Right lobe of liver (tissue), 6 donors: Measurements from ENCODE around the gene LIN7B. TPM values are rescaled to one million over a fixed set of nuclear protein-coding genes. Genes with fewer than 3 reads are reported as not detected.

Experiments used
- ATAC-seq, 4 donors: fragments of 200-7000 bp; cut with Tn5 transposase; one replicate each; pipeline ENCODE4 v1.9.1; 2020; ENCODE audit warnings: mild to moderate bottlenecking in 4 of 4, moderate library complexity in 4 of 4
- DNase-seq, 3 donors: peaks; one replicate each; pipeline ENCODE4 v3.0.0-alpha.2; 2020
- H3K27ac ChIP-seq, 3 donors: fragments of 200-600 bp; one replicate each; pipeline ENCODE4 v1.8.0; 2022
- H3K27me3 ChIP-seq, 2 donors: fragments of 200-600 bp; one replicate each; pipeline ENCODE4 v1.8.0; 2022
- H3K36me3 ChIP-seq, 4 donors: fragments of 200-600 bp; sonication (generic) in 1 of 4; one replicate each; pipeline versions ENCODE4 v1.5.1 to v1.8.0; 2017 to 2022; ENCODE audit warnings: control low read depth in 1 of 4
- H3K4me1 ChIP-seq, 4 donors: fragments of 200-600 bp; sonication (generic) in 1 of 4; one replicate each; pipeline versions ENCODE4 v1.5.1 to v1.8.0; 2017 to 2022; ENCODE audit warnings: control low read depth in 1 of 4
- H3K4me3 ChIP-seq, 3 donors: fragments of 200-600 bp; one replicate each; pipeline ENCODE4 v1.8.0; 2022
- H3K9me3 ChIP-seq, 4 donors: fragments of 200-600 bp; sonication (generic) in 1 of 4; one replicate each; pipeline versions ENCODE4 v1.5.1 to v1.8.0; 2017 to 2022; ENCODE audit warnings: control low read depth in 1 of 4
- POLR2A ChIP-seq: fragments of 450-650 bp; IDR thresholded peaks from one replicate; pipeline ENCODE4 v1.6.1; 2017; ENCODE audit warnings: antibody characterized with exemption, mild to moderate bottlenecking
- WGBS: methylation state at CpG from one replicate; pipeline ENCODE4 v1.1.6; 2018; ENCODE audit warnings: low coverage, low lambda C conversion rate; ENCODE audit not compliant: insufficient coverage; ENCODE audit errors: missing lambda C conversion rate; 5-methylcytosine and 5-hydroxymethylcytosine counted together
- intact Hi-C, 2 donors: fragments of 100-400 bp; cut with DNase I; formaldehyde crosslinking; loops; one replicate each; pipeline versions ENCODE4 v1.11.2 to v1.14.1; 2022
- total RNA-seq, 6 experiments: library from RNA; depleted of rRNA in 2 of 6; stranded (reverse); fragments of >200 nt in 2 of 6; fragmentation: NEBNext Ultra II Directional in 3 of 6; extraction: Animal tissue kit (Norgen Biotek cat#: 25700) in 3 of 6; gene quantifications; one replicate each; pipeline versions ENCODE4 v1.1.0 to v1.2.4, GENCODE V29; 2016 to 2023
- TF ChIP-seq, protein P1 (sequence below), 4 donors: fragments of 200-600 bp in 3 of 4; fragments of 450-650 bp in 1 of 4; IDR thresholded peaks; one replicate each; pipeline versions ENCODE4 v1.5.1 to v1.8.0; 2016 to 2022; ENCODE audit warnings: antibody characterized with exemption in 4 of 4, mild to moderate bottlenecking in 2 of 4
- donor health status: DM: no; HTN: yes; CAD: no.
- donor health status: DM: no; HTN: no; CAD: no.
- donor health status: DM: no; HTN: no; CAD: no.
- donor health status: DM: no; HTN: yes; CAD: no.
- donor health status: DM: no; HTN: yes; CAD: no.

LIN7B gene
- total RNA-seq, 6 experiments from 2014 or later: 1.5 to 4.3 (median 2.4) TPM

DNA sequence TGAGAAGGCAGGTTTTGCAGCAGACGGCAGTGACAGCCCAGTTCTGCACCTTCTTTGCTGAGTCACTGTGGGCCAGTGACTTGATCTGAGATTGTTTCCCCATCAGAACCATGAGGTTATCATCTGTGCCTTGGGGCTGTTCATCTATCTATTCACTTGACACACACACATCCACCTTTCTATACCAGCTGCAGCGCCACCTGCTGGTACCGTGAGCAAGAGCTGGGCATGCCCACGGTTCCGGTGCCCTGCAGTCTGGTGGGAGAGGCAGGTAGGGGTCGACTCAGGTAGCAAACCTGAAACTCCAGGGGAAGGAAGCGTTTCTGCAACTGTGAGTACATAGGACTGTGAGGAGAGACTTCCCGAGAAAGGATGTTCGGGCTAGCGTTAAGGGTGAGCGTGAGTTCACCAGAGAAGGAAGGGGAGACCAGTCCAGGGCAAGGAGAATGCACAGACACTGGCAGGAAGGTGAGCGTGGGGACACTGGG is 7.5 kb upstream of the LIN7B start:
- no peaks in the 10 kb centered on the region for H3K27me3 ChIP-seq
- peaks cover 0 to 63% (median 24%) of the 10 kb centered on the region in 4 donors for H3K36me3 ChIP-seq
- peak in 1 of 3 donors; percentile 65 for DNase-seq
- no peak for TF ChIP-seq POLR2A
- TF ChIP-seq, protein P1, sequence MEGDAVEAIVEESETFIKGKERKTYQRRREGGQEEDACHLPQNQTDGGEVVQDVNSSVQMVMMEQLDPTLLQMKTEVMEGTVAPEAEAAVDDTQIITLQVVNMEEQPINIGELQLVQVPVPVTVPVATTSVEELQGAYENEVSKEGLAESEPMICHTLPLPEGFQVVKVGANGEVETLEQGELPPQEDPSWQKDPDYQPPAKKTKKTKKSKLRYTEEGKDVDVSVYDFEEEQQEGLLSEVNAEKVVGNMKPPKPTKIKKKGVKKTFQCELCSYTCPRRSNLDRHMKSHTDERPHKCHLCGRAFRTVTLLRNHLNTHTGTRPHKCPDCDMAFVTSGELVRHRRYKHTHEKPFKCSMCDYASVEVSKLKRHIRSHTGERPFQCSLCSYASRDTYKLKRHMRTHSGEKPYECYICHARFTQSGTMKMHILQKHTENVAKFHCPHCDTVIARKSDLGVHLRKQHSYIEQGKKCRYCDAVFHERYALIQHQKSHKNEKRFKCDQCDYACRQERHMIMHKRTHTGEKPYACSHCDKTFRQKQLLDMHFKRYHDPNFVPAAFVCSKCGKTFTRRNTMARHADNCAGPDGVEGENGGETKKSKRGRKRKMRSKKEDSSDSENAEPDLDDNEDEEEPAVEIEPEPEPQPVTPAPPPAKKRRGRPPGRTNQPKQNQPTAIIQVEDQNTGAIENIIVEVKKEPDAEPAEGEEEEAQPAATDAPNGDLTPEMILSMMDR (IDR thresholded peaks at IDR 0.05): peak; percentile 64 to 79 (median 78)
- 49% methylated on average over 10 of the region's 12 CpGs for WGBS
- peak; percentile 60 to 76 (median 66) for ATAC-seq
- no peak overlapping the region for H3K4me3 ChIP-seq
- no peaks in the 10 kb centered on the region for H3K9me3 ChIP-seq
- intact Hi-C loops: no loop called here
- no peaks in the 10 kb centered on the region for H3K4me1 ChIP-seq
- H3K27ac ChIP-seq: no peak overlapping the region

DNA sequence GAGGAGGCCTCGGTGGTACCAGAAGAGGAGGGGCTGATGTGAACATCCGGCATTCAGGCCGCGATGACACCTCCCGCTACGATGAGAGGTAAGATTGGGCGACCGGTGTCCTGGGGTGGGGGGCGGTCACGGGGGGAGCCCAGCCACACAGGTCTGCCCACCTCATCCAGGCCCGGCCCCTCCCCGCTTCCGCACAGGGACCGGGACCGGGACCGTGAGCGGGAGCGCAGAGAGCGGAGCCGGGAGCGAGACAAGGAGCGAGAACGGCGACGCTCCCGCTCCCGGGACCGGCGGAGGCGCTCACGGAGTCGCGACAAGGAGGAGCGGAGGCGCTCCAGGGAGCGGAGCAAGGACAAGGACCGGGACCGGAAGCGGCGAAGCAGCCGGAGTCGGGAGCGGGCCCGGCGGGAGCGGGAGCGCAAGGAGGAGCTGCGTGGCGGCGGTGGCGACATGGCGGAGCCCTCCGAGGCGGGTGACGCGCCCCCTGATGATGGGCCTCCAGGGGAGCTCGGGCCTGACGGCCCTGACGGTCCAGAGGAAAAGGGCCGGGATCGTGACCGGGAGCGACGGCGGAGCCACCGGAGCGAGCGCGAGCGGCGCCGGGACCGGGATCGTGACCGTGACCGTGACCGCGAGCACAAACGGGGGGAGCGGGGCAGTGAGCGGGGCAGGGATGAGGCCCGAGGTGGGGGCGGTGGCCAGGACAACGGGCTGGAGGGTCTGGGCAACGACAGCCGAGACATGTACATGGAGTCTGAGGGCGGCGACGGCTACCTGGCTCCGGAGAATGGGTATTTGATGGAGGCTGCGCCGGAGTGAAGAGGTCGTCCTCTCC is 6.3 kb upstream of the LIN7B start:
- intact Hi-C loops: no loop called here
- Histone ChIP-seq H3K27me3 (no peaks in the 10 kb centered on the region), H3K27ac (no peak overlapping the region), H3K36me3 (peaks cover 0 to 51% (median 16%) of the 10 kb centered on the region in 4 donors), H3K4me1 (no peaks in the 10 kb centered on the region), H3K9me3 (no peaks in the 10 kb centered on the region), H3K4me3 (no peak overlapping the region)
- DNase-seq: no peak
- ATAC-seq: no peak
- WGBS: 98% methylated on average over 33 of the region's 93 CpGs
- no peak for TF ChIP-seq POLR2A
- TF ChIP-seq, protein P1 (IDR thresholded peaks at IDR 0.05): no peak

DNA sequence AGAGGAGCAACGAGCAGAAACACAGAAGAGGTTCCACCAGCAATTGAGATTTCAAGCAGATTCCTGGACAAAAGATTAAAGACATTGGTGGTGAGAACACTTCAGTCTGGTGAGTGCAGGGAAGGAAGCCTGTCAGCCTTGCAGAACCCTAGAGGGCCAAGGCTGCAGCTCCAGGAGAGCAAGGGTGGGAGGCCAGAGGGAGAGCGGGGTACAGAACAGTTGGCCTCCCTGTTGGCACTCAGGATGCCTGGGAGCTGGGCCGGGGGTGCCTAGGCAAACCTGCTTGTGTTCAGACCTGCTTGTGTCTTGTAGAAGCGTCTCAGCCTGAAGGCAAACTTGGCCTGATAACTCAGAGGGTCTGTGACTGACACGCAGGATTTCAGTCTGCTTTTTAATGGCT is 5.1 kb upstream of the LIN7B start:
- Histone ChIP-seq H3K9me3 (no peaks in the 10 kb centered on the region), H3K4me3 (no peak overlapping the region), H3K27me3 (no peaks in the 10 kb centered on the region), H3K4me1 (peaks cover 0 to 5% (median 0%) of the 10 kb centered on the region in 4 donors), H3K36me3 (peaks cover 0 to 49% (median 15%) of the 10 kb centered on the region in 4 donors), H3K27ac (no peak overlapping the region)
- 73% methylated on average over 3 of the region's 5 CpGs for WGBS
- intact Hi-C loops: no loop called here
- no peak for TF ChIP-seq POLR2A
- TF ChIP-seq, protein P1 (IDR thresholded peaks at IDR 0.05): no peak
- ATAC-seq (no peak), DNase-seq (no peak)

DNA sequence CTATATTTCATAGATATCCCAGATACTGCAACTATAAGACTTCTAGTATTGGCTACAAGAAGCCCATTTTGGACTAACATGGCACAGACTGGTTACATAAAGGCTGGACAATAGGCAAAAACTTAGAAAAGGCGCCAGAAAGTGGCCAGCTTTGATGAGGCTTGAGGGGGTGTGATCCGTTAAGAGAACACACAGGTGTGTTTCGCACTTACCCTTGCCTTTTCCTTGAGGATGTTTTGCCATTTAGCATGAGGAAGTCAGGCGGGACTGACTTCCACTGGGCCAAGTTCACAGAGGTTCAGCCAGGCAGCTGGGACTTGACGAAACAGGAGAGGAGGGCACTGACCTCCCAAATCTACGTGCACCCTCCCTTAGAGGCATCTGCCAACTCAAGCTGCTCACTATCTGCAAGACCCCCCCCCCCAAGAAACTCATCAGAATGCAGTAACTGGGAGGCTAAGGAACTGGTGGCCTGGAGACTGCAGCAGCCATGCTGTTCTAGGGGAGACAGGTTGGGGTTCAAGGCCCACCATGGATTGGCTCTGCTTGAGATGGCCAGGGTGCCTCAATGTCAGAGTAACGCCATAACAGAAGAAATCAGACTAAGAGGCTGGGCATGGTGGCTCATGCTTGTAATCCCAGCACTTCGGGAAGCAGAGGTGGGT is 4.5 kb upstream of the LIN7B start:
- H3K4me3 ChIP-seq: no peak overlapping the region
- intact Hi-C loops: no loop called here
- no peak for DNase-seq
- H3K4me1 ChIP-seq: peaks cover 0 to 6% (median 0%) of the 10 kb centered on the region in 4 donors
- 63% methylated on average over 4 of the region's 8 CpGs for WGBS
- no peak for TF ChIP-seq POLR2A
- TF ChIP-seq, protein P1 (IDR thresholded peaks at IDR 0.05): no peak
- no peaks in the 10 kb centered on the region for H3K27me3 ChIP-seq
- peaks cover 0 to 42% (median 14%) of the 10 kb centered on the region in 4 donors for H3K36me3 ChIP-seq
- H3K27ac ChIP-seq: no peak overlapping the region
- H3K9me3 ChIP-seq: no peaks in the 10 kb centered on the region
- ATAC-seq: no peak
